NCI-H526 (cell line): ENCODE measurements around the gene CD70.
A peak's percentile ranks its signal among the peaks of the same experiment; 100 is the strongest.
"Not testable (repeated sequence)": the region's sequence is repeated elsewhere in the genome, so short reads cannot be mapped to it uniquely, and the experiment has no call there.

Experiments used
- DNase-seq, 2 experiments: peaks; one replicate each; lab custom pipeline; 2025; lab: John Stamatoyannopoulos, UW

CD70 gene

GRCh38 chr19:6597471-6598253 lies 6.7 kb upstream of the CD70 start:
- DNase-seq, result not testable (repeated sequence)

- no peak for DNase-seq
These were observed 5.7 kb upstream of the CD70 start for GRCh38 chr19:6596621-6597020.

GRCh38 chr19:6593651-6594416 lies 2.9 kb upstream of the CD70 start:
- DNase-seq, result no peak

DNA sequence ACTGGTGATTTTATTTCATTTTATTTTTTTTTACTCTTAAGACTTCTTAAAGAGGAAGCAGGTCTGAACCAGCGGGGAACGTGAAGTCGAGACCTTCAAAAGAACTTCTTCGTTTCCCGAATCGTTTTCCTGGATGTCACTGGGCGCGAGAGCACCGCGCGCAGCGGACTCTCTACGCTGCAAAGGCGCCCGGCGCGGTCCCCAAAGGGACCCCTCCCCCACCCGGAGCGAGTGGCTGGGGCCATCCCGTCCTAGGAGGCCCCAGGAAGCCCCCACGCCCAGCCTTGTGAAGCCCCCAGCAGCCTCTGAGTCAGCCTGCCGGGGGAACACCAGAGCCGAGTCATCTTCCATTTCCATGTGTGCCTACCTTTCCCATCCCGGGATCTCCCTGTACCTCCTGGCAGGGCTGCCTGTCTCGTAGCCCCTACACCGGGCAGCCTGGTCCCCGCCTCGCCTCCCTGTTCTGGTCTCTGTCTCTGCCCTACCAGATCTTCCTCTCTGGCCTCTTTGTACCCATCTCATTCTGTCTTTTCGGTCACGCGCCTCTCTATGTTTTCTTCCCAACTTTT lies 608 bp downstream of the CD70 start:
- DNase-seq, result peak in 1 of 2 experiments; percentile 51

DNA sequence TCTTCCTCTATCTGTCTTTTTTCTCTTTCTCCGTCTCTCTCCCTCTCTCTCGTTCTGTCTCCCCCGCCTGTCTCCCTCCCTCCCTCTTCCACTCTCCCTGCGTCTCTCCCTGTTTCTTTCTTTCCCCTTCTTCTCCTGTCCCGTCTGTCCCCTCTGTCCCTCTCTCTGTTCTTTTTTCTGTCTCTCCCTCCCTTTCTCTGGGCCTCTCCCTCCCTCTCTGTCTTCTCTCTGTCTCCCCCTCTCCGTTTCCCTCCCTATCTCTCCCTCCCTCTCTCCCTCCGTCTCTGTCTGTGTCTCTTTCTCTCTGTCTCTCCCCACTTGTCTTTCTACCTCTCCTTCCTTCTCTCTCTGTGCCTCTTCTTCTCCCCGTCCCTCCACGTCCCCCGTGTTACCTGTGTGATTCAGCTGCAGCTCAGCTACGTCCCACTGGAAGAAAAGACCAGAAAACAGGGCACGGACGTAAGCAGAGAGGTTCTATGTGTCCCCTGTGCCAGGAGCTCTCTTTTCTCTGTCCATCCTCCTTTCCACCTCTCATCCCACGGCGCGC lies 1.2 kb downstream of the CD70 start:
- no peak for DNase-seq

GRCh38 chr19:6588508-6589345 lies 2.2 kb downstream of the CD70 start:
- no peak for DNase-seq

GRCh38 chr19:6587998-6588507 lies 2.9 kb downstream of the CD70 start:
- DNase-seq, result no peak

DNA sequence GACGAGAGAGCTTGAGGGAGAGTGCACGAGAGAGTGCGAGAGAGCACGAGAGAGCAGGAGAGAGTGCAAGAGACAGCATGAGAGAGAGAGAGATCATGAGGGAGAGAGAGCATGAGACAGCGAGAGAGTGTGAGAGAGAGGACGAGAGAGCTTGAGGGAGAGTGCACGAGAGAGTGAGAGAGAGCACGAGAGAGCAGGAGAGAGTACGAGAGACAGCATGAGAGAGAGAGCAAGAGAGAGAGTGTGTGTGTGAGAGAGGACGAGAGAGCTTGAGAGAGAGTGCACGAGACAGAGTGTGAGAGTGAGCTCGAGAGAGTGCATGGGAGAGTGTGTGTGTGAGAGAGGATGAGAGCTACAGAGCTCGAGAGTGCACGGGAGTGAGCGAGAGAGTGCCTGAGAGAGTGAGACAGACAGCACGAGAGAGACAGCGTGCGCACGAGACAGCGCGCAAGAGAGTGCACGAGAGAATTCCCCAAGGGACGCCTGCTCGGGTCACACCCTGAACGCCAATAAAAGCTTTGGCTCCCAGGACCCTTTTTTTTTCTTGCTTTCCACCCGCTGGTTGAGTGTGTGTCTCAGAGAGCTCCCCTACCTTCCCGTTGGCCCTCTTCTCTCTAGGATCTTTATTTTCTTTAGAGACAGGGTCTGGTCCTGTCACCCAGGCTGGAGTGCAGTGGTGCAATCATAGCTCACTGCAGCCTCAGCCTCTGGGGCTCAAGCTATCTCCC lies 3.7 kb downstream of the CD70 start:
- DNase-seq, result peak; percentile 13 to 53

DNA sequence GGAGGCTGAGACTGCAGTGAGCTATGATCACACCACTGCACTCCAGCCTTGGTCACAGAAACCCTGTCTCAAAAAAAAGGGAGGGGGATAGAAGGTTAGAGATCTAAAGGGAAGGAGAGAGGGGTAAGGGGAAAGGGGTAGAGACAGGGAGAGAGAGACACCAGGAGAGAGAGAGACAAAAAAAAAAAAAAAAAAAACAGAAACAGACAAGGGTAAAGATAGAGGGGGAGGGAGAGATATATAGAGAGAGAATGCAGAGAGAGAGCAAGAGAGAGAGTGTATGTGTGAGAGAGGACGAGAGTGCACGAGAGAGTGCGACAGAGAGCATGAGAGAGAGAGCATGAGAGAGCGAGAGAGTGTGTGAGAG lies 4.2 kb downstream of the CD70 start:
- no peak for DNase-seq

DNA sequence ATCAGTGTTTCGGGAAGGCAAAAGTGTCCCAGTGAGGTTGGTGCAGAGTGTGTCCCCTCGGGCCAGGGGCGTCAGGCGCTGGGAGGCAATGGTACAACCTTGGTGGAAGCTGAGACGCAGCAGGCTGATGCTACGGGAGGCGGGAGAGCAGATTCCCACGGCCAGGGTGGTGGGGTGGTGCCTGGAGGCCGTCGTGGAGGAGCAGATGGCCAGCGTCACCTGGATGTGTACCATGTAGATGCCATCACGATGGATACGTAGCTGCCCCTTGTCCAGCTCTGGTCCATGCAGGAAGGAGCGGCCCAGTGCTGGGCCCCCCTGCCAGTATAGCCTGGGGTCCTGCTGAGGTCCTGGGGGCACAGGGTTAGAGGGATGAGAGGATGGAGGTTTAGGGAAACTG lies 4.9 kb downstream of the CD70 start:
- no peak for DNase-seq

DNA sequence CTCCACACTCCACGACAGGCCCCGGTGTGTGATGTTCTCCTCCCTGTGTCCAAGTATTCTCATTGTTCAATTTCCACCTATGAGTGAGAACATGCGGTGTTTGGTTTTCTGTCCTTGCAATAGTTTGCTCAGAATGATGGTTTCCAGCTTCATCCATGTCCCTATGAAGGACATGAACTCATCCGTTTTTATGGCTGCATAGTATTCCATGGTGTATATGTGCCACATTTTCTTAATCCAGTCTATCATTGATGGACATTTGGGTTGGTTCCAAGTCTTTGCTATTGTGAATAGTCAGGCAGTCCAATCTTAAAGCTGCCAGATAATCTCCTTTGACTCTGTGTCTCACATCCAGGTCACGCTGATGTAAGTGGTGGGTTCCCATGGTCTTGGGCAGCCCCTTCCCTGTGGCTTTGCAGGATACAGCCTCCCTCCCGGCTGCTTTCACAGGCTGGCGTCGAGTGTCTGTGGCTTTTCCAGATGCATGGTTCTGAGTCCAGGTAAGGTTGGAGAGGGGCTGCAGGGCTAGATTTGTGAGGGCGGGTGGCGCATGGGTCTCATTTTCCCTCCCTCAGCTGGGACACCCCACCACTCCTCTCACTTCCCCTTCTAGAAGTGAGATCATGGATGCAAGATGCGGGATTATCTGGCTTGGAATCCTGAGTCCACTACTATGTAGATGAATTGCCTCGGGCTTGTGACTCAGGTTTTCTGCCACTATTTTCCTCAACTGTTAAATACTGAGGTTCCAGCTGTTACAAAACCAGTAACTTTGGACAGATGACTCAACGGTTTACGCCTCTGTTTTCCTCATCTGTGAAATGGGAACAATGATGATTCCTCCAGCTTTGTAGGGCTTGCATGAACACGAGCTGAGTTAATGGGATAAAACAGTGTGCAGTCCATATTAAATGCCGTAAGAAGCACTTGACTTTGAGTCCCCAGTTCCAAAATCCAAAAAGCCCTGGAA lies 8.2 kb downstream of the CD70 start:
- DNase-seq, result not testable (repeated sequence)

- DNase-seq, result no peak
These were observed 10.6 kb downstream of the CD70 start for GRCh38 chr19:6580313-6580712.

- peak in 1 of 2 experiments; percentile 35 for DNase-seq
These were observed 11.3 kb downstream of the CD70 start for GRCh38 chr19:6579450-6580178.

- peak; percentile 43 to 69 for DNase-seq
These were observed 13.3 kb downstream of the CD70 start for GRCh38 chr19:6577476-6578125.

- no peak for DNase-seq
These were observed 14.0 kb downstream of the CD70 start for GRCh38 chr19:6576869-6577475.

DNA sequence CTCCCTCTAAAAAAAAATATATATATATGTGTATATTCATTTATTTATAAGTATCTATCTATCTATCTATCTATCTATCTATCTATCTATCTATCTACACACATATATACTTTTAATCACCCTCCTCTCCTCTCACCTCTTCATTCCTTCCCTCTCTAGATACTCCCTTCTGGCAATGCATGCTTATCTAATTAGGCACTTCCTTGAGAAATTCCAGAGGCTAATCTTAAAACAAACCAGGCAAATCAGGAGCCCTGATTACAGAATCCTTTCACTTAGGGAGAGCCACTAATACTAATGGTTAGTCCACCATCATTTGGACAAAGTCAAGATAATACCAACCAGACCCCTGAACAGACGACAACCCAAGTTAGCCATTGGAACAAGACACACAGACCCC lies 17.6 kb downstream of the CD70 start:
- no peak for DNase-seq

DNA sequence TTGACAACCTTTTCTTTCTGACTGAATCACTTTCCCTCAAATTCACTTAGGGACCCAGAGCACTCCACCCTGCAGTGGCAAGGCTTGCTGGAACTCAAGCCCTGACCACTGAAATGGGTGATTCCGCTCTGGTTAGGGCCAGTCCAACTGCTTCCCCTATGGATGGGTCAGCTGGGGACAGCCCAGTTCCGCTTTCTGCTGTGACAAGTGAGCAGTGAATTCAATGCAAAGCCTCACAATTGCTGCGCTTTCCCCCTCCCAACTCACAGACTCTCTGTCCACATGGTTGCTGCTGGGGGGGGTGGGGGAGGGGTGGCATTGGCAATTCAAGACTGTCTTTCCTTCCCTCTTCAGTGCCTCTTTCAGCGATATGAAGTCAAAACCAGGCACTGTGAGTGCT lies 18.7 kb downstream of the CD70 start:
- no peak for DNase-seq

GRCh38 chr19:6571167-6571566 lies 19.8 kb downstream of the CD70 start:
- DNase-seq, result no peak
